DND-41 (cell line): Measurements from ENCODE around the gene NUP62CL.

Experiments used
- EZH2 ChIP-seq: IDR thresholded peaks from 3 replicates; pipeline ENCODE4 v1.6.1; 2012; ENCODE audit warnings: borderline replicate concordance, low read depth, mild to moderate bottlenecking, moderate library complexity, low read length, inconsistent platforms; ENCODE audit not compliant: severe bottlenecking
- TF ChIP-seq, protein P1 (sequence below): IDR thresholded peaks from 2 replicates; pipeline ENCODE4 v1.5.1; 2012; ENCODE audit warnings: borderline replicate concordance, low read length, moderate library complexity, mild to moderate bottlenecking; ENCODE audit not compliant: poor library complexity, severe bottlenecking; ENCODE audit errors: extremely low read depth

DNA sequence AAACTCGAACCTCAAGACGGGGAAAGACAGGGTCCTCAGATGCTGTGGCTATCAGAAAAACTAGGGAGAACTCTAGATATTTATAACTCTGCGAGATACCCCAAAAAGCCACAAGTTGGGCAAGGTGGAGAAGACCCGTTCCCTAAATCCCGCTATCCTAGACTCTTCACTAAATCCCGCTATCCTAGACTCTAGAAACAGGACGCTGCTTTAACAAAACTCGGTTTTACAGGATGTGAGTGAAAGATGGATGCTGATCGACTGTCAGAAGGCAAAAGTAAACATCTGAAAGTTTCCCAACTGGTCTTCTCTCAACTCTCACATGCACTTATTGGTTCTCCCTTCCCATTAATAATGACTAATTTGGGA lies 448 bp upstream of the NUP62CL start:
- TF ChIP-seq, protein P1, sequence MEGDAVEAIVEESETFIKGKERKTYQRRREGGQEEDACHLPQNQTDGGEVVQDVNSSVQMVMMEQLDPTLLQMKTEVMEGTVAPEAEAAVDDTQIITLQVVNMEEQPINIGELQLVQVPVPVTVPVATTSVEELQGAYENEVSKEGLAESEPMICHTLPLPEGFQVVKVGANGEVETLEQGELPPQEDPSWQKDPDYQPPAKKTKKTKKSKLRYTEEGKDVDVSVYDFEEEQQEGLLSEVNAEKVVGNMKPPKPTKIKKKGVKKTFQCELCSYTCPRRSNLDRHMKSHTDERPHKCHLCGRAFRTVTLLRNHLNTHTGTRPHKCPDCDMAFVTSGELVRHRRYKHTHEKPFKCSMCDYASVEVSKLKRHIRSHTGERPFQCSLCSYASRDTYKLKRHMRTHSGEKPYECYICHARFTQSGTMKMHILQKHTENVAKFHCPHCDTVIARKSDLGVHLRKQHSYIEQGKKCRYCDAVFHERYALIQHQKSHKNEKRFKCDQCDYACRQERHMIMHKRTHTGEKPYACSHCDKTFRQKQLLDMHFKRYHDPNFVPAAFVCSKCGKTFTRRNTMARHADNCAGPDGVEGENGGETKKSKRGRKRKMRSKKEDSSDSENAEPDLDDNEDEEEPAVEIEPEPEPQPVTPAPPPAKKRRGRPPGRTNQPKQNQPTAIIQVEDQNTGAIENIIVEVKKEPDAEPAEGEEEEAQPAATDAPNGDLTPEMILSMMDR, result no peak
- no peak for TF ChIP-seq EZH2
